Measurements from ENCODE around the gene SLC47A1.
"Not testable (repeated sequence)": the region's sequence is repeated elsewhere in the genome, so short reads cannot be mapped to it uniquely, and the experiment has no call there.

The SLC47A1 gene

DNA sequence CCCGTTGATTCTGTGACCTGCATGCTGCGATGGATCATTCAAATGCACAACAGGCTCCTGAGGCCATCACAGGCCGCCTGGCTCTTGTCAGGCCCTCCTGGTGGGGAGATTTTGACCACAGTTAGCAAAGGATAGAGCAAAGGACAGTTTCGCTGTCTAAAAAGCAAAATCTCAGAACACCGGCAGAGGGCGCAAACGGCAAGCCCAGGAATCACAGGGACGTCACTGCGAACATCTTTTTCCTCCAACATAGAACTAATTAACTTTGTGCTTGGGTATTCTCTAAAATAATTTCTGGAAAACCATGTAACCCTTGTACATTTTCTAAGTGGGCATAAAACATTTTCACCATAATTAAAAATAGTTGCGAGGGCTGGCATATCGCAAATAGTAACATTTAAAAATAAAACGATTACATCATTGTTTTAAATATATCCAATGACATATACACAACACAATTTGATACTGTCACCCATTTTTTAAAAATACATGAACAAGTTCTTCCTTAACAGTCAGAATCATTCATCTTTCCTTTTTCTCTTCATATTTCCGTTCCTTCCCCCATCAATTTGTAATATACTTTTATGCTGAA is 19.7 kb upstream of the SLC47A1 start:
- H3K4me3 ChIP-seq (ENCODE audit: low read length), result no peak overlapping the region
- no peak overlapping the region for H3K27ac ChIP-seq (ENCODE audit: low read depth, low read length)

DNA sequence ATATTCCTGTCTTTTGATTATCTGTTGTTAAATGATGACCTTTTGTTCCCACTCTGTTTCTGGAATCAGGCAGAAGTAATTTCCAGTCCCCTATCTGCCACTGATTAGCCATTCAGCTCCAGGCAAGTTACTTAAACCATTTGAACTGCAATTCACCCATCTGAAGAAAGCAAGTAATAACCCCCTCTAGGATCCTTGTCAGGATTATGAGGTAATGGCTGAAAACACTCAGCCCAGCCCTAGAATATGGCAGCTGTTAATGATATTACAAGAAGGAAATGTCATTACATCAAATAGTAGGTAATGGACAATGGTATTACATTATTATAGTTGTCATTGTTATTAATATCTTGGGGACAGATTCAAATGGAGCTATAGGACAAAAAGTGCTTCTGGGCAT is 16.0 kb upstream of the SLC47A1 start:
- Histone ChIP-seq H3K4me1 (ENCODE audit: control insufficient read depth, low read depth, low read length) (peaks cover 5% of the 10 kb centered on the region), H3K4me3 (ENCODE audit: low read length) (no peak overlapping the region), H2BK120ac (ENCODE audit: low read depth, low read length) (no peak overlapping the region), H4K8ac (ENCODE audit: low read depth, low read length) (no peak overlapping the region), H3K23ac (ENCODE audit: low read length) (no peak overlapping the region), H3K4ac (ENCODE audit: low read depth, low read length) (no peak overlapping the region), H3K27ac (ENCODE audit: low read depth, low read length) (no peak overlapping the region), H3K4me2 (ENCODE audit: low read length) (no peak overlapping the region), H3K18ac (ENCODE audit: low read length) (no peak overlapping the region), H3K56ac (ENCODE audit: low read length) (no peak overlapping the region), H2BK5ac (ENCODE audit: low read length) (no peak overlapping the region), H3K27me3 (ENCODE audit: insufficient read depth, low read length, poor library complexity) (no peaks in the 10 kb centered on the region), H3K79me1 (ENCODE audit: low read length) (no peaks in the 10 kb centered on the region), H3K9ac (ENCODE audit: low read length) (no peak overlapping the region), H3K36me3 (ENCODE audit: control insufficient read depth, insufficient read depth, low read length) (no peaks in the 10 kb centered on the region), H3K79me2 (ENCODE audit: control insufficient read depth, insufficient read depth, low read length) (no peaks in the 10 kb centered on the region), H4K5ac (ENCODE audit: low read length) (no peak overlapping the region), H2BK15ac (replicated peaks; ENCODE audit: low read depth) (no peak overlapping the region), H2AK5ac (ENCODE audit: low read length) (no peak overlapping the region)
- peak; percentile 11 for DNase-seq

More for the DNA sequence above, 19.7 kb upstream of the SLC47A1 start:
- Histone ChIP-seq H2BK5ac (ENCODE audit: low read length) (no peak overlapping the region), H3K27me3 (ENCODE audit: insufficient read depth, low read length, poor library complexity) (no peaks in the 10 kb centered on the region), H2BK120ac (ENCODE audit: low read depth, low read length) (no peak overlapping the region), H3K79me1 (ENCODE audit: low read length) (no peaks in the 10 kb centered on the region), H3K79me2 (ENCODE audit: control insufficient read depth, insufficient read depth, low read length) (no peaks in the 10 kb centered on the region), H3K9ac (ENCODE audit: low read length) (no peak overlapping the region), H3K4me2 (ENCODE audit: low read length) (no peak overlapping the region), H3K4ac (ENCODE audit: low read depth, low read length) (no peak overlapping the region), H3K23ac (ENCODE audit: low read length) (no peak overlapping the region), H3K56ac (ENCODE audit: low read length) (peak overlapping the region; percentile 11), H4K8ac (ENCODE audit: low read depth, low read length) (no peak overlapping the region), H3K36me3 (ENCODE audit: control insufficient read depth, insufficient read depth, low read length) (no peaks in the 10 kb centered on the region), H2AK5ac (ENCODE audit: low read length) (no peak overlapping the region), H2BK15ac (replicated peaks; ENCODE audit: low read depth) (no peak overlapping the region), H3K4me1 (ENCODE audit: control insufficient read depth, low read depth, low read length) (peaks cover 2% of the 10 kb centered on the region), H4K5ac (ENCODE audit: low read length) (no peak overlapping the region), H3K18ac (ENCODE audit: low read length) (no peak overlapping the region)
- peak; percentile 91 for DNase-seq
- 100% methylated on average over 1 of the region's 13 CpGs for WGBS (ENCODE audit: extremely low coverage, insufficient coverage, low lambda C conversion rate)

DNA sequence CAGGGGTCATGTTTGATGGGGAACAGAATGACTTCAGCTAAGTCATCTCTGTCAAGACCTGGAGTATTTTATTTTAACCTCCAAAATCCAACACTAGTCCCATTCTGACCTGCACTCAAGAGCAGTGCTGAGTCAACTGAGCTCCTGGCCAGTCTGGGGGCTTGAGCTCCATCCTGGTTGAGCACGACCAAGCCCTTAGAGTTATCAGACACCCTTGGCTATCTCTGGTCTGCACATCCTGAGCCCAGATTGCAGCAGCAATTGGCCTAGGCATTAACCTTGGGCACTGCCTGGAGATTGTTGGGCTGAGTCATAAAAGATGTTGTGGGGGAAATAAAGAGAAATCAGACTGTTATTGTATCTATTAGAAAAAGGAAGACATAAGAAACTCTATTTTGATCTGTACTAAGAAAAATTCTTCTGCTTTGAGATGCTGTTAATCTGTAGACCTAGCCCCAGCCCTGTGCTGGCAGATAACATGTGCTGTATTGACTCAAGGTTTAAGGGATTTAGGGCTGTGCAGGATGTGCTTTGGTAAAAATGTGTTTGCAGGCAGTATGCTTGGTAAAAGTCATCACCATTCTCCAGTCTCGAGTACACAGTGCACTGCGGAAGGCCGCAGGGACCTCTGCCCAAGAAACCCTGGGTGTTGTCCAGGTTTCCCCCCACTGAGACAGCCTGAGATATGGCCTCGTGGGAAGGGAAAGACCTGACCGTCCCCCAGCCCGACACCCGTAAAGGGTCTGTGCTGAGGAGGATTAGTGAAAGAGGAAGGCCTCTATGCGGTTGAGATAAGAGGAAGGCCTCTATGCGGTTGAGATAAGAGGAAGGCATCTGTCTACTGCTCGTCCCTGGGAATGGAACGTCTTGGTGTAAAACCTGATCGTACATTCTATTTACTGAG is 14.0 kb upstream of the SLC47A1 start:
- WGBS (ENCODE audit: extremely low coverage, insufficient coverage, low lambda C conversion rate), result no CpG with 5 or more reads among the region's 13 CpGs

GRCh38 chr17:19520641-19521040 is 13.0 kb upstream of the SLC47A1 start:
- no peak overlapping the region for H4K8ac ChIP-seq (ENCODE audit: low read depth, low read length)
- WGBS (ENCODE audit: extremely low coverage, insufficient coverage, low lambda C conversion rate), result no CpG with 5 or more reads among the region's 5 CpGs
- peak overlapping the region; percentile 2 for H2BK5ac ChIP-seq (ENCODE audit: low read length)
- H2BK15ac ChIP-seq (replicated peaks; ENCODE audit: low read depth), result no peak overlapping the region
- peaks cover 3% of the 10 kb centered on the region for H3K4me1 ChIP-seq (ENCODE audit: control insufficient read depth, low read depth, low read length)
- H3K36me3 ChIP-seq (ENCODE audit: control insufficient read depth, insufficient read depth, low read length), result no peaks in the 10 kb centered on the region
- H3K56ac ChIP-seq (ENCODE audit: low read length), result no peak overlapping the region
- no peak overlapping the region for H3K27ac ChIP-seq (ENCODE audit: low read depth, low read length)
- H3K79me1 ChIP-seq (ENCODE audit: low read length), result no peaks in the 10 kb centered on the region
- no peaks in the 10 kb centered on the region for H3K27me3 ChIP-seq (ENCODE audit: insufficient read depth, low read length, poor library complexity)
- peak overlapping the region; percentile 13 for H3K18ac ChIP-seq (ENCODE audit: low read length)
- H3K4me2 ChIP-seq (ENCODE audit: low read length), result no peak overlapping the region
- no peak overlapping the region for H3K9ac ChIP-seq (ENCODE audit: low read length)
- no peak for DNase-seq
- no peak overlapping the region for H4K5ac ChIP-seq (ENCODE audit: low read length)
- H3K79me2 ChIP-seq (ENCODE audit: control insufficient read depth, insufficient read depth, low read length), result no peaks in the 10 kb centered on the region
- no peak overlapping the region for H2BK120ac ChIP-seq (ENCODE audit: low read depth, low read length)
- no peak overlapping the region for H3K4me3 ChIP-seq (ENCODE audit: low read length)
- no peak overlapping the region for H3K4ac ChIP-seq (ENCODE audit: low read depth, low read length)
- H3K23ac ChIP-seq (ENCODE audit: low read length), result no peak overlapping the region
- no peak overlapping the region for H2AK5ac ChIP-seq (ENCODE audit: low read length)

More for the DNA sequence above, 14.0 kb upstream of the SLC47A1 start:
- not testable (repeated sequence) for H3K4me2 ChIP-seq (ENCODE audit: low read length); H3K27ac ChIP-seq (ENCODE audit: low read depth, low read length); H3K4me1 ChIP-seq (ENCODE audit: control insufficient read depth, low read depth, low read length); H3K27me3 ChIP-seq (ENCODE audit: insufficient read depth, low read length, poor library complexity); H3K9ac ChIP-seq (ENCODE audit: low read length); H2AK5ac ChIP-seq (ENCODE audit: low read length); H3K23ac ChIP-seq (ENCODE audit: low read length); H4K5ac ChIP-seq (ENCODE audit: low read length); H3K36me3 ChIP-seq (ENCODE audit: control insufficient read depth, insufficient read depth, low read length); H3K56ac ChIP-seq (ENCODE audit: low read length); H3K79me1 ChIP-seq (ENCODE audit: low read length); H3K4ac ChIP-seq (ENCODE audit: low read depth, low read length); H4K8ac ChIP-seq (ENCODE audit: low read depth, low read length); H2BK5ac ChIP-seq (ENCODE audit: low read length); H3K4me3 ChIP-seq (ENCODE audit: low read length); H2BK120ac ChIP-seq (ENCODE audit: low read depth, low read length); H2BK15ac ChIP-seq (replicated peaks; ENCODE audit: low read depth); H3K79me2 ChIP-seq (ENCODE audit: control insufficient read depth, insufficient read depth, low read length)
- H3K18ac ChIP-seq (ENCODE audit: low read length), result peak overlapping the region; percentile 19
- peak; percentile 69 for DNase-seq

GRCh38 chr17:19523690-19524089 is 10.0 kb upstream of the SLC47A1 start:
- Histone ChIP-seq H2BK5ac (ENCODE audit: low read length) (no peak overlapping the region), H3K9ac (ENCODE audit: low read length) (no peak overlapping the region), H4K5ac (ENCODE audit: low read length) (no peak overlapping the region), H3K79me2 (ENCODE audit: control insufficient read depth, insufficient read depth, low read length) (no peaks in the 10 kb centered on the region), H3K27ac (ENCODE audit: low read depth, low read length) (no peak overlapping the region), H3K79me1 (ENCODE audit: low read length) (no peaks in the 10 kb centered on the region), H3K23ac (ENCODE audit: low read length) (no peak overlapping the region), H2BK15ac (replicated peaks; ENCODE audit: low read depth) (no peak overlapping the region), H3K4me2 (ENCODE audit: low read length) (no peak overlapping the region), H2BK120ac (ENCODE audit: low read depth, low read length) (no peak overlapping the region), H3K18ac (ENCODE audit: low read length) (no peak overlapping the region), H3K27me3 (ENCODE audit: insufficient read depth, low read length, poor library complexity) (no peaks in the 10 kb centered on the region), H3K4ac (ENCODE audit: low read depth, low read length) (no peak overlapping the region), H3K56ac (ENCODE audit: low read length) (no peak overlapping the region), H4K8ac (ENCODE audit: low read depth, low read length) (peak overlapping the region; percentile 39), H3K4me1 (ENCODE audit: control insufficient read depth, low read depth, low read length) (peaks cover 3% of the 10 kb centered on the region), H2AK5ac (ENCODE audit: low read length) (no peak overlapping the region), H3K4me3 (ENCODE audit: low read length) (no peak overlapping the region), H3K36me3 (ENCODE audit: control insufficient read depth, insufficient read depth, low read length) (no peaks in the 10 kb centered on the region)
- no CpG with 5 or more reads among the region's 9 CpGs for WGBS (ENCODE audit: extremely low coverage, insufficient coverage, low lambda C conversion rate)
- no peak for DNase-seq

Data from mesendoderm (in vitro differentiated cells).